ENCODE data around the gene WDR5. TPM values are rescaled to one million over a fixed set of nuclear protein-coding genes. Genes with fewer than 3 reads are reported as not detected.

WDR5 gene
- total RNA-seq, 4 donors from 2014 or later: 24.1 to 40.1 (median 27.1) TPM

DNA sequence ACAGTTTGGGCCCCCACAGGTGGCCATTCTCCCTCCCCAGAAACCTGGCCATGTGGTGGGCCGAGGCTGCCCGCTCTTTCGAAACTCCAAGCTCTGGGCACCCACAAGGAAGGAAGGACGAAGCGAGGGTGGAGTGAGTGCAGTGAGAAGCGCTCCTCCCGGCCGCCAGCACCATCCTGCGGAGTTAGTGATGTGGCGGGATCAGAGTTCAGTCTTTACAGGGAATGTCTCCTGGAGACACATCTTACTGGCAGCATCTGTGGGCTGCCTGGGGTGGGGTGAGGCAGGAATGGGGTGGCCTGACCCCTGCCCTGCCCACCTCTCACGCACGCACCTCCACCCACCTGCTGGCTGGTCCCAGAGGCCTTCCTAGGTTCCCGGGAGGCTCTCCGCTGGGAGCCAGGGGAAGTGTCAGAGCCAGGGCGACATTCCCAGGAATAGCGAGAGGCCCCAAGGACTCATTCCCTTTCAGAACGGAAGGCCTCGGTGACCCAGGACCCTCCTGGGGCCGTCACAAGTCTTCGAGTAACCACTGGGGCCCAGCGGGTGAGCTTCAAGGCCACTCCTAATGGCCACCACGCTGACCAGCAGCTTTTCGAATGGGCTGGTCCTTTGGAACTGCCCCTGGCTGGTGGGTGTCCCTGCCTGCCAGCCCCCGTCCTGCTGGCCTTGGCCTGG, 34.0 kb downstream of the WDR5 start:
- Histone ChIP-seq H3K4me3 (replicated peaks in 1 of 3) (no peak overlapping the region), H3K27me3 (no peaks in the 10 kb centered on the region), H3K27ac (no peak overlapping the region), H3K36me3 (no peaks in the 10 kb centered on the region), H3K4me1 (peaks cover 0 to 10% of the 10 kb centered on the region in 2 donors), H3K9me3 (no peaks in the 10 kb centered on the region)
- no peak for DNase-seq
- intact Hi-C loops (cut with DNase I): loop anchor here (2.0 kb wide), 1 partner anchor 273 kb away; no protein-coding TSS in a partner anchor
- no peak for TF ChIP-seq POLR2A (IDR thresholded peaks at IDR 0.05)
- 73 to 74% methylated on average over 15 to 24 of the region's 24 CpGs for WGBS, 2 donors

- TF ChIP-seq POLR2A (IDR thresholded peaks at IDR 0.05): no peak
- TF ChIP-seq CTCF (IDR thresholded peaks at IDR 0.05): no peak
- intact Hi-C loops (cut with DNase I): loop anchor here (2.0 kb wide), 1 partner anchor 272 kb away; no protein-coding TSS in a partner anchor
- no peak overlapping the region for H3K27ac ChIP-seq
- no peak overlapping the region for H3K4me3 ChIP-seq (replicated peaks in 1 of 3)
- H3K9me3 ChIP-seq: no peaks in the 10 kb centered on the region
- no peaks in the 10 kb centered on the region for H3K27me3 ChIP-seq
- H3K36me3 ChIP-seq: no peaks in the 10 kb centered on the region
- no peak for DNase-seq
- H3K4me1 ChIP-seq: peaks cover 6 to 19% of the 10 kb centered on the region in 2 donors
- 41 to 46% methylated on average over 7 to 10 of the region's 17 CpGs for WGBS, 2 donors
These were observed 34.8 kb downstream of the WDR5 start for GRCh38 chr9:134170532-134171315.

- DNase-seq: no peak
- peak overlapping the region in 1 of 3 donors; percentile 23 for H3K27ac ChIP-seq
- intact Hi-C loops (cut with DNase I): loop anchor here (2.0 kb wide), 1 partner anchor 271 kb away; no protein-coding TSS in a partner anchor
These were observed 35.7 kb downstream of the WDR5 start for GRCh38 chr9:134171316-134172197.

DNA sequence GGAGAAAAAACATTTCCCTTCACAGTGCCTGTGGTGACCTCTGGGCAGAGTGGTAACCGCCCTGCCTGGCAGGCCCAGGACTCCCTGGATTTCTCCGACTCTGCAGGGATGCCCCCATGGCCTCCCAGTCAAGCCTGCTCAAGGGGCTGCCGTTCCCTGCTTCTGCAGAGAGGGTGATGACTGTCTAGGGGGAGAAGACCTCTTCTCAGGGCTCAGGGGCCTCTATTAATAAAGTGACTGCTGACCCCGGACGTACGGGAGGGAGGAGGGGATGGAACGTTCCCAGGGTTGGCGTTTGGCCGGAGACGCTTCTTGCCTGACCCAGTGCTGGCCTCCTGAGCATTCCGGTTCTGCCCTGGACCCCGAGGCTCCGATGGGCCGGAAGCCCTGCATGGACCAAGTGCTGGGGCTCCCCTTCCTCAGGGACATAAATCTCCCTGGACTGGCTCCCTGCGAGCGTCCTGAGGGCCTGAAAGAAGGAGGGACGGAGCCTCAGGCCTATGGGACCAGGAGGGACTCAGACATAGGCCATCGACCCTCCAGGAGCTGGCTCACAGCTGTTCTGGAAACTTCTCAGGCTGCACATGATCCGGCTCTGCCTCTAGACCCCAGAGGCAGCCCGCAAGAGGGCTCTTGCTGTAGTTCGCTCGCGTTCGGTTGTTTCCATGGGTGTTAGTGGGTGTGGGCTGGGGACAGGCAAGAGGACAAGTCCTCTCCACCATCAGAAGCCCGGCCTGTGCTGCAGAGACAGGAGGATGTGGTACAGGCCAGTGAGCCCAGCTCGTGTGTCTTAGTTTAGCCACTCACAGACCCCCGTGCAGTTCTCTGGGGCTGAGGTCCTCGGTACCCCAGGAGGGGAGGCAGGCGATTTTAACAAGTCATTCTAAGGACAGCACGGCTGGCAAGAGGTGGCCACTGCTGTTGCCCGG, 36.6 kb downstream of the WDR5 start:
- 82 to 87% methylated on average over 21 to 28 of the region's 31 CpGs for WGBS, 2 donors
- H3K9me3 ChIP-seq: no peaks in the 10 kb centered on the region
- H3K27me3 ChIP-seq: no peaks in the 10 kb centered on the region
- TF ChIP-seq CTCF (IDR thresholded peaks at IDR 0.05): no peak
- no peak for TF ChIP-seq POLR2A (IDR thresholded peaks at IDR 0.05)
- H3K4me1 ChIP-seq: peaks cover 9 to 24% of the 10 kb centered on the region in 2 donors
- H3K36me3 ChIP-seq: no peaks in the 10 kb centered on the region
- no peak for DNase-seq
- intact Hi-C loops (cut with DNase I): no loop called here
- no peak overlapping the region for H3K4me3 ChIP-seq (replicated peaks in 1 of 3)
- peak overlapping the region in 1 of 3 donors; percentile 23 for H3K27ac ChIP-seq

More at GRCh38 chr9:134171316-134172197, 35.7 kb downstream of the WDR5 start:
- 68 to 73% methylated on average over 18 to 22 of the region's 23 CpGs for whole genome bisulfite sequencing, 2 donors
- no peak for TF ChIP-seq POLR2A (IDR thresholded peaks at IDR 0.05)
- TF ChIP-seq CTCF (IDR thresholded peaks at IDR 0.05): no peak
- H3K9me3 ChIP-seq: no peaks in the 10 kb centered on the region
- H3K36me3 ChIP-seq: no peaks in the 10 kb centered on the region
- no peaks in the 10 kb centered on the region for H3K27me3 ChIP-seq
- H3K4me1 ChIP-seq: peaks cover 9 to 24% of the 10 kb centered on the region in 2 donors
- no peak overlapping the region for H3K4me3 ChIP-seq (replicated peaks in 1 of 3)
